Activated CD8-positive, alpha-beta memory T cell treated with anti-CD3 and anti-CD28 coated beads, Interleukin-2, amount 50 U/mL, for 48 hours (primary cell): ENCODE results near the gene CFAP45.
A peak's percentile ranks its signal among the peaks of the same experiment; 100 is the strongest.
"Not testable (repeated sequence)": the region's sequence is repeated elsewhere in the genome, so short reads cannot be mapped to it uniquely, and the experiment has no call there.

Experiments used
- DNase-seq: peaks from one replicate; pipeline ENCODE4 v3.0.0-alpha.2; 2020

The CFAP45 gene

GRCh38 chr1:159904036-159904435 lies 4.1 kb upstream of the CFAP45 start:
- DNase-seq = not testable (repeated sequence)

- no peak for DNase-seq
These were observed 2.6 kb upstream of the CFAP45 start for GRCh38 chr1:159902541-159902940.

GRCh38 chr1:159900755-159901360 lies 893 bp upstream of the CFAP45 start:
- no peak for DNase-seq

GRCh38 chr1:159899634-159900033 lies 331 bp downstream of the CFAP45 start:
- not testable (repeated sequence) for DNase-seq

- no peak for DNase-seq
These were observed 1.4 kb downstream of the CFAP45 start for GRCh38 chr1:159898527-159898926.

- DNase-seq = no peak
These were observed 2.0 kb downstream of the CFAP45 start for GRCh38 chr1:159897962-159898361.

GRCh38 chr1:159896546-159896930 lies 3.4 kb downstream of the CFAP45 start:
- DNase-seq = no peak

GRCh38 chr1:159895836-159896545 lies 4.0 kb downstream of the CFAP45 start:
- no peak for DNase-seq

- DNase-seq = no peak
These were observed 4.7 kb downstream of the CFAP45 start for GRCh38 chr1:159895286-159895685.

GRCh38 chr1:159892944-159893343 lies 7.0 kb downstream of the CFAP45 start:
- DNase-seq = no peak

- DNase-seq = peak; percentile 86
These were observed 8.4 kb downstream of the CFAP45 start for GRCh38 chr1:159891275-159892157.

GRCh38 chr1:159890390-159890789 lies 9.6 kb downstream of the CFAP45 start:
- DNase-seq = no peak

GRCh38 chr1:159889821-159890252 lies 10.1 kb downstream of the CFAP45 start:
- no peak for DNase-seq

- DNase-seq = no peak
These were observed 10.8 kb downstream of the CFAP45 start for GRCh38 chr1:159889202-159889601.

- no peak for DNase-seq
These were observed 15.7 kb downstream of the CFAP45 start for GRCh38 chr1:159884296-159884695.

GRCh38 chr1:159883134-159883533 lies 16.8 kb downstream of the CFAP45 start:
- no peak for DNase-seq

GRCh38 chr1:159882527-159882862 lies 17.5 kb downstream of the CFAP45 start:
- DNase-seq = no peak

- DNase-seq = no peak
These were observed 18.1 kb downstream of the CFAP45 start for GRCh38 chr1:159881622-159882526.

- DNase-seq = no peak
These were observed 19.5 kb downstream of the CFAP45 start for GRCh38 chr1:159880430-159880829.

GRCh38 chr1:159879977-159880376 lies 20.0 kb downstream of the CFAP45 start:
- DNase-seq = no peak

- DNase-seq = no peak
These were observed 20.8 kb downstream of the CFAP45 start for GRCh38 chr1:159879136-159879535.

- DNase-seq = no peak
These were observed 22.1 kb downstream of the CFAP45 start for GRCh38 chr1:159877695-159878444.
